ENCODE data around the gene MAD1L1.
"Not testable (repeated sequence)": the region's sequence is repeated elsewhere in the genome, so short reads cannot be mapped to it uniquely, and the experiment has no call there.

MAD1L1 gene

GRCh38 chr7:2171855-2172254 lies 60.9 kb downstream of the MAD1L1 start:
- DNase-seq, result no peak

GRCh38 chr7:2170576-2171521 lies 61.9 kb downstream of the MAD1L1 start:
- DNase-seq, result no peak

GRCh38 chr7:2169923-2170575 lies 62.7 kb downstream of the MAD1L1 start:
- no peak for DNase-seq

GRCh38 chr7:2168615-2169311 lies 64.0 kb downstream of the MAD1L1 start:
- DNase-seq, result no peak

GRCh38 chr7:2166625-2167280 lies 66.0 kb downstream of the MAD1L1 start:
- no peak for DNase-seq

GRCh38 chr7:2165610-2166594 lies 66.8 kb downstream of the MAD1L1 start:
- no peak for DNase-seq

- DNase-seq, result no peak
Observed at GRCh38 chr7:2165239-2165609, 67.5 kb downstream of the MAD1L1 start.

GRCh38 chr7:2164646-2165045 lies 68.1 kb downstream of the MAD1L1 start:
- no peak for DNase-seq

- no peak for DNase-seq
Observed at GRCh38 chr7:2163600-2164555, 68.9 kb downstream of the MAD1L1 start.

GRCh38 chr7:2162959-2163358 lies 69.8 kb downstream of the MAD1L1 start:
- DNase-seq, result no peak

- DNase-seq, result not testable (repeated sequence)
Observed at GRCh38 chr7:2162004-2162902, 70.5 kb downstream of the MAD1L1 start.

GRCh38 chr7:2159176-2159520 lies 73.6 kb downstream of the MAD1L1 start:
- DNase-seq, result no peak

GRCh38 chr7:2158331-2159175 lies 74.2 kb downstream of the MAD1L1 start:
- no peak for DNase-seq

GRCh38 chr7:2157473-2158279 lies 75.1 kb downstream of the MAD1L1 start:
- no peak for DNase-seq

GRCh38 chr7:2156756-2157472 lies 75.8 kb downstream of the MAD1L1 start:
- no peak for DNase-seq

GRCh38 chr7:2154831-2155230 lies 77.9 kb downstream of the MAD1L1 start:
- DNase-seq, result no peak

GRCh38 chr7:2154121-2154520 lies 78.6 kb downstream of the MAD1L1 start:
- no peak for DNase-seq

All from stimulated activated CD4-positive, alpha-beta T cell treated with anti-CD3 and anti-CD28 coated beads, Interleukin-2, amount 100 ng/mL, for 24 hours (primary cell).